Bronchial epithelial cell (primary cell): Measurements from ENCODE around the gene GAN. TPM values are rescaled to one million over a fixed set of nuclear protein-coding genes. Genes with fewer than 3 reads are reported as not detected.
A peak's percentile ranks its signal among the peaks of the same experiment; 100 is the strongest.
"Not testable (repeated sequence)": the region's sequence is repeated elsewhere in the genome, so short reads cannot be mapped to it uniquely, and the experiment has no call there.

Experiments
- DNase-seq: peaks from one replicate; pipeline ENCODE4 v3.0.0-alpha.2; 2010; ENCODE audit warnings: low read depth
- FAIRE-seq: peaks from 2 replicates; lab custom pipeline; 2011; peaks lifted over from hg19 to GRCh38; lab: Jason Lieb, UNC
- H3K27me3 ChIP-seq: 2 replicates; pipeline ENCODE4 v1.5.1; 2011; ENCODE audit warnings: low read length; ENCODE audit not compliant: control insufficient read depth, insufficient read depth
- H3K36me3 ChIP-seq: 2 replicates; pipeline ENCODE4 v1.5.1; 2011; ENCODE audit warnings: low read length; ENCODE audit not compliant: control insufficient read depth, insufficient read depth
- H3K4me3 ChIP-seq: 2 replicates; pipeline ENCODE4 v1.5.1; 2011; ENCODE audit warnings: mild to moderate bottlenecking, low read depth, low read length, control low read depth
- total RNA-seq: library from RNA; depleted of rRNA; stranded (reverse); fragments of >200 nt; gene quantifications from 2 replicates; pipeline ENCODE4 v1.2.1, GENCODE V29; 2014
- TF ChIP-seq, protein P1 (sequence below): IDR thresholded peaks from 2 replicates; pipeline ENCODE4 v1.5.1; 2011; ENCODE audit warnings: mild to moderate bottlenecking, moderate library complexity, low read length, control low read depth, inconsistent platforms; ENCODE audit not compliant: insufficient read depth, severe bottlenecking

GAN gene
- total RNA-seq, 1 donor from 2014 or later, result 13.7 TPM

DNA sequence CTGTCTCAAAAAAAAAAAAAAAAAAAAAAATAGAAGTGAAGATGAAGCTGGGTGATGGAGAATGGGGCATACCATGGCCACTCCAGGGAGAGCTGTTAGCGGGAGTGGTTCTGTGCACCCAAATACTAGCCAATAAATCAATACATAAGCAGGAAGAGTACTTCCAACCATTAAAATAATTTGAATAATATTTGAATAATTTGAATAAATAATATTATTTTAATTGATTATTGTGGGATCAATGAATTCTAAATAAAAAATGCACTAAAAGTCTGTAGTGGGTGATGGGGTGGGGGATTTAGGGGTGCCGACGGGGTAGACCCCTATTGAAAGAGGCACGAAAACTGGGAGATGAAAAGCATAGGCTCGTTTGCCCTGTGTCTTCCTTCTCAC, 88.4 kb downstream of the GAN start:
- H3K36me3 ChIP-seq, result no peaks in the 10 kb centered on the region
- no peak overlapping the region for H3K4me3 ChIP-seq
- H3K27me3 ChIP-seq, result no peaks in the 10 kb centered on the region
- no peak for FAIRE-seq
- no peak for DNase-seq
- TF ChIP-seq, protein P1, sequence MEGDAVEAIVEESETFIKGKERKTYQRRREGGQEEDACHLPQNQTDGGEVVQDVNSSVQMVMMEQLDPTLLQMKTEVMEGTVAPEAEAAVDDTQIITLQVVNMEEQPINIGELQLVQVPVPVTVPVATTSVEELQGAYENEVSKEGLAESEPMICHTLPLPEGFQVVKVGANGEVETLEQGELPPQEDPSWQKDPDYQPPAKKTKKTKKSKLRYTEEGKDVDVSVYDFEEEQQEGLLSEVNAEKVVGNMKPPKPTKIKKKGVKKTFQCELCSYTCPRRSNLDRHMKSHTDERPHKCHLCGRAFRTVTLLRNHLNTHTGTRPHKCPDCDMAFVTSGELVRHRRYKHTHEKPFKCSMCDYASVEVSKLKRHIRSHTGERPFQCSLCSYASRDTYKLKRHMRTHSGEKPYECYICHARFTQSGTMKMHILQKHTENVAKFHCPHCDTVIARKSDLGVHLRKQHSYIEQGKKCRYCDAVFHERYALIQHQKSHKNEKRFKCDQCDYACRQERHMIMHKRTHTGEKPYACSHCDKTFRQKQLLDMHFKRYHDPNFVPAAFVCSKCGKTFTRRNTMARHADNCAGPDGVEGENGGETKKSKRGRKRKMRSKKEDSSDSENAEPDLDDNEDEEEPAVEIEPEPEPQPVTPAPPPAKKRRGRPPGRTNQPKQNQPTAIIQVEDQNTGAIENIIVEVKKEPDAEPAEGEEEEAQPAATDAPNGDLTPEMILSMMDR, result no peak

DNA sequence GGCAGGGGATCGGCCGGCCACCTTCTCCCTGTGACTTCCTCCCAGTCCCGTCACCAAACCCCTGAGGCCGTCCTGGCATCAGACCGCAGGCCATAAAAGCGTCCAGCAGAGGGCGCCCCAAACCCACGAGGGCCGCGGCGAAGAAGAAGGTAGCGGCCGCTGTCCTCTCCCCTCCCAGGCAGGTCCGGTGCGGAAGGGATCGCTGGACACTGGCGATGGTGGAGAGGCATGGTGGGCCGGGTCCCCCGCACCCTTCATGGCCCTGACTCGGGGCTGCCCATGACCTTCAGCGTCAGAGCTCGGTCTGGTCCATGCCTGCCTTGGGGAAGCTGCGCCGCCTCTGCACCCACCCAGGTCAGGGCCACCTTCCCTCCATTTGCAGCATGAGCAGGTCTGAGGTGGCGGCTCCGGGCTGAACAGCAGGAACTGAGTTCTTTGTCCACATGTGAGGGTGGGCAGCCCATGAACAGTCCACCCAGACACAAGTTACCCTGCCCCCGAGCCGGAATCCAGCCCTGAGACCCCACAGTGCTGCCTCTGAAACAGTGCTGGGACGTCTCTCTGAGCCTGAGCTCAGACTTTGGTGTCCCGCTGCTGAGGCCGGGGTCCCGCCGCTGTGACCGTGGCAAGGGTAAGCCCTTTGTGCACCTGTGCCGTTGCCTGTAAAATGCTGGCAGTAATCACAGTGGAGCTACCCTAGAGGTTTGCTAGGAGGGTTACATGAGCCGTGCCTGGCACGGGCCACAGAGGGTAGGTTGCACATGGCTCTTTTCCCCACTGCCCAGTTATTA, 89.0 kb downstream of the GAN start:
- H3K4me3 ChIP-seq, result no peak overlapping the region
- no peaks in the 10 kb centered on the region for H3K36me3 ChIP-seq
- TF ChIP-seq, protein P1, result peak; percentile 91
- H3K27me3 ChIP-seq, result no peaks in the 10 kb centered on the region
- DNase-seq (peak; percentile 43), FAIRE-seq (no peak)

DNA sequence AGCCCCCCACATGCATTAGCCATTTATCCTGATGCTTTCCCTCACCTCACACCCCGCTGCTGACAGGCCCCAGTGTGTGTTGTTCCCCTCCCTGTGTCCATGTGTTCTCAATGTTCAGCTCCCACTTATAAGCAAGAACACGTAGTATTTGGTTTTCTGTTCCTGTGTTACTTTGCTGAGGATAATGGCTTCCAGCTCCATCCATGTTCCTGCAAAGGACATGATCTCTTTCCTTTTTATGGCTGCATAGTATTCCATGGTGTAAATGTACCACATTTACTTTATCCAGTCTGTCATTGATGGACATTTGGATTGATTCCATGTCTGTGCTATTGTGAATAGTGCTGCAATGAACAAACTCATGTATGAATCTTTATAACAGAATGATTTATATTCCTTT, 90.2 kb downstream of the GAN start:
- not testable (repeated sequence) for FAIRE-seq, H3K4me3 ChIP-seq, H3K27me3 ChIP-seq

DNA sequence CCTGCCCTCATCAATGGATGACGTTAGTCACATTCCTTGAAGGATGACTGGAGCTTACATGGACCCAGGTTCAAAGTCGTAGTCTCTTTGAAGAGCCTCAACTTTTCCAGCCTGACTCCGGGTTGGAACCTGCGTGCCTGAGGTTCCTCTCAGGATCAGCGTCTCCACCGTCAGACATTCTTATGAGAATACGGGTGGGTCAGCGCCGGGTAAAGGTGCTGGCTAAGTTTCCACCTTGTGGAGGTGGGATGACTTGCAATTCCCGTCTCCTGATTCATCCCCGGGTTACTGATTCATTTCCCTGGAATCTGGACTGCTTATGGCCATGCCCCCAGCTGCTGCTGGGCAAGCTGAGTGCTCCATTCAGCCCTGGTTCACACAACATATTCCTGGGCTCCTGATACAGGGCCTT, 90.9 kb downstream of the GAN start:
- Histone ChIP-seq H3K27me3 (no peaks in the 10 kb centered on the region), H3K36me3 (no peaks in the 10 kb centered on the region), H3K4me3 (no peak overlapping the region)
- DNase-seq (peak; percentile 99), FAIRE-seq (no peak)
- TF ChIP-seq, protein P1, result peak; percentile 40

More for the DNA sequence above, 90.2 kb downstream of the GAN start:
- H3K36me3 ChIP-seq, DNase-seq: not testable (repeated sequence)

DNA sequence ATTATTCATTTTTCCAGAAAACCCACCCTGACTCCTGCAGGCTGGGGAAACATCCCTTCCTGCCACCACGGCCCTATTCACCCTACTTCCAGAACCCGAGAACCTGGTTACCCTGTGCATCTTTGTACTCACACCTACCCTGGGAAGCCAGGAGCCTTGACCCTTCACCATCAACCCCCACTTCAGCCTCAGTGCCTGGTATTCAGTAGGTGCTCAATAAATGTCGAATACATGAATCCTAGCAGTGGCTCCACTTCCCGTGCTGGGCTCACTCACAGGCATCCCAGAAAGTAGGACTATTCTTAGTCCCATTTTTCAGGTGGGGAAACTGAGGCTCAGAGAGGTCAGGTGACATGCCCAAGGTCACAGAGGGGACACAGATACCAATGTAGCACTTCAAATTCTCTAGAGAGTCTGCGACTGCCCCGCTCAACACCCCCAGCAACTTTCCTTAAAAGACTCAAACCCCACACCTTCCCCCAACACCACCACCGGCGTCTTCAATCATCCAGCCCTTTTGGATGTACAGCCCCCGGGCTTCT, 93.7 kb downstream of the GAN start:
- no peaks in the 10 kb centered on the region for H3K27me3 ChIP-seq
- FAIRE-seq (no peak), DNase-seq (no peak)
- TF ChIP-seq, protein P1, result no peak
- H3K4me3 ChIP-seq, result no peak overlapping the region
- H3K36me3 ChIP-seq, result no peaks in the 10 kb centered on the region

DNA sequence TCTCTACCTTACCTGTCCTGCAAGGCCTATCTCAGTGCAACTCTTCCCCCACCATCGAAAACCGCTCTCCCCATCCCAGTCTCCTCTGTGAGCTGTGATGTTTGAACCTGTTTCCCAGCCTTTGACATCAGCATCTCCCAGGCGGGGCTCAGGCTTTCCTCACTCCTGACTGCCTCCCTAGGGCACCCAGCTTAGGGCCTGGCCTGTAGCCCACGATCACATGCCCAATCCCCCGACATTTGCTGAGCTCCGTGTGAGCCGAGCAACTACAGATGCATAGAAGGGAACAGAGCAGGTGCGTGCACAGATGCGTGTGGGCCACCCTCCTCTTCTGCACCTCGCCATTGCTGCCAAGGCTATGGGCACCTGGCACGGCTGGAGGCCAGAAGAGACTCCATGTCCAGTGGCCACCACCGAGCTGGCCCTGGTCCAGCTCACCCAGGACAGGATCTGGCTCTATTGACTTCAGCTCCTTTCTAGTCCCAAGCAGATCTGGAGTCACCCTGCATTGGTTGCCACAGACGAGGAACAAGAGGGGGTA, 94.3 kb downstream of the GAN start:
- TF ChIP-seq, protein P1, result no peak
- FAIRE-seq, result no peak
- Histone ChIP-seq H3K27me3 (no peaks in the 10 kb centered on the region), H3K36me3 (no peaks in the 10 kb centered on the region), H3K4me3 (no peak overlapping the region)
- no peak for DNase-seq
